GM19463 (cell line): ENCODE data around the gene TIAL1.
A peak's percentile ranks its signal among the peaks of the same experiment; 100 is the strongest.
"Not testable (repeated sequence)": the region's sequence is repeated elsewhere in the genome, so short reads cannot be mapped to it uniquely, and the experiment has no call there.

ENCODE experiments used
- ATAC-seq: cut with Tn5 transposase; IDR thresholded peaks from one replicate; pipeline ENCODE4 v1.9.1; 2021; ENCODE audit warnings: mild to moderate bottlenecking, moderate library complexity; ENCODE audit not compliant: unreplicated experiment

TIAL1 gene

GRCh38 chr10:119614686-119615085 is 17.9 kb upstream of the TIAL1 start:
- ATAC-seq, result no peak

- ATAC-seq, result no peak
Measured at GRCh38 chr10:119613741-119614140, 17.0 kb upstream of the TIAL1 start.

GRCh38 chr10:119611433-119611832 is 14.7 kb upstream of the TIAL1 start:
- ATAC-seq, result no peak

- no peak for ATAC-seq
Measured at GRCh38 chr10:119609516-119609915, 12.8 kb upstream of the TIAL1 start.

GRCh38 chr10:119608316-119609155 is 11.8 kb upstream of the TIAL1 start:
- ATAC-seq, result no peak

- no peak for ATAC-seq
Measured at GRCh38 chr10:119604468-119604867, 7.7 kb upstream of the TIAL1 start.

GRCh38 chr10:119602241-119603095 is 5.7 kb upstream of the TIAL1 start:
- ATAC-seq, result peak; percentile 48

GRCh38 chr10:119598397-119598796 is 1.6 kb upstream of the TIAL1 start:
- no peak for ATAC-seq

GRCh38 chr10:119597405-119598186 is 832 bp upstream of the TIAL1 start:
- ATAC-seq, result no peak

GRCh38 chr10:119595676-119596515 is 868 bp downstream of the TIAL1 start:
- peak; percentile 3 for ATAC-seq

GRCh38 chr10:119595134-119595675 is 1.6 kb downstream of the TIAL1 start:
- no peak for ATAC-seq

GRCh38 chr10:119588071-119588470 is 8.7 kb downstream of the TIAL1 start:
- no peak for ATAC-seq

- ATAC-seq, result no peak
Measured at GRCh38 chr10:119578355-119578754, 18.4 kb downstream of the TIAL1 start.

- ATAC-seq, result no peak
Measured at GRCh38 chr10:119575991-119576390, 20.8 kb downstream of the TIAL1 start.

- no peak for ATAC-seq
Measured at GRCh38 chr10:119575506-119575905, 21.3 kb downstream of the TIAL1 start.

- no peak for ATAC-seq
Measured at GRCh38 chr10:119567978-119568377, 28.8 kb downstream of the TIAL1 start.

- ATAC-seq, result no peak
Measured at GRCh38 chr10:119562097-119562496, 34.7 kb downstream of the TIAL1 start.

- ATAC-seq, result not testable (repeated sequence)
Measured at GRCh38 chr10:119559511-119559910, 37.3 kb downstream of the TIAL1 start.

- ATAC-seq, result not testable (repeated sequence)
Measured at GRCh38 chr10:119556081-119556480, 40.7 kb downstream of the TIAL1 start.
